Panc1 (cell line): ENCODE measurements around the gene PPM1M. TPM values are rescaled to one million over a fixed set of nuclear protein-coding genes. Genes with fewer than 3 reads are reported as not detected.

Source experiments
- ATAC-seq: fragments of 200-7000 bp; cut with Tn5 transposase; 2 replicates; pipeline ENCODE4 v1.9.1; 2020; ENCODE audit warnings: mild to moderate bottlenecking, moderate library complexity
- BruUV-seq: library from RNA; stranded (reverse); fragments of 400-500 nt; replicated peaks from 2 replicates; lab custom pipeline; 2021; lab: Mats Ljungman, UMichigan
- CTCF ChIA-PET: fragments of 300-600 bp; sonication (Branson Sonifier 250); formaldehyde crosslinking; loops from one replicate; lab custom pipeline; 2022; ENCODE audit warnings: antibody characterized with exemption; lab: Charles Lee
- POLR2A ChIA-PET: fragments of 300-600 bp; sonication (Branson Sonifier 250); formaldehyde crosslinking; loops from one replicate; lab custom pipeline; 2022; ENCODE audit warnings: antibody characterized with exemption; lab: Charles Lee
- DNase-seq: peaks from one replicate; pipeline ENCODE4 v3.0.0-alpha.2; 2010; ENCODE audit warnings: low read depth, low spot score
- H3K27ac ChIP-seq: 2 replicates; pipeline ENCODE4 v1.5.1; 2011; ENCODE audit warnings: mild to moderate bottlenecking, low read length, inconsistent platforms
- H3K27me3 ChIP-seq: fragments of 200-500 bp; sonication (Bioruptor generic); 2 replicates; pipeline ENCODE4 v1.6.0; 2014; ENCODE audit warnings: low read length, inconsistent platforms; ENCODE audit not compliant: control insufficient read depth, insufficient read depth
- H3K36me3 ChIP-seq: fragments of 200-500 bp; sonication (Bioruptor generic); 2 replicates; pipeline ENCODE4 v1.5.1; 2014; ENCODE audit warnings: inconsistent platforms, mild to moderate bottlenecking, low read length, moderate library complexity; ENCODE audit not compliant: control insufficient read depth, insufficient read depth
- H3K4me1 ChIP-seq: 2 replicates; pipeline ENCODE4 v1.5.1; 2011; ENCODE audit warnings: inconsistent platforms, mild to moderate bottlenecking, low read length, moderate library complexity; ENCODE audit not compliant: control insufficient read depth, insufficient read depth
- H3K4me3 ChIP-seq, 2 experiments: 2 replicates each; pipeline ENCODE4 v1.5.1; 2011 to 2012; ENCODE audit warnings: low read depth in 2 of 2, low read length in 2 of 2, mild to moderate bottlenecking in 2 of 2, inconsistent platforms in 1 of 2, moderate library complexity in 1 of 2
- H3K9me3 ChIP-seq: fragments of 200-500 bp; sonication (Bioruptor generic); 2 replicates; pipeline ENCODE4 v1.5.1; 2014; ENCODE audit warnings: low read depth, mild to moderate bottlenecking, inconsistent platforms, low read length, moderate library complexity; ENCODE audit not compliant: control insufficient read depth, insufficient read depth
- POLR2AphosphoS5 ChIP-seq: IDR thresholded peaks from 2 replicates; pipeline ENCODE4 v1.6.1; 2012; ENCODE audit warnings: mild to moderate bottlenecking, low read depth, low read length, moderate library complexity
- SIN3A ChIP-seq: IDR thresholded peaks from 2 replicates; pipeline ENCODE4 v1.6.1; 2012; ENCODE audit warnings: low read depth, mild to moderate bottlenecking, low read length, moderate library complexity, borderline replicate concordance; ENCODE audit not compliant: insufficient read depth
- TCF7L2 ChIP-seq: IDR thresholded peaks from 2 replicates; pipeline ENCODE4 v1.6.1; 2011; ENCODE audit warnings: mild to moderate bottlenecking, low read depth, low read length, inconsistent platforms
- in situ Hi-C: cut with HindIII; loops from 2 replicates; pipeline ENCODE4 v1.10.0; 2016; ENCODE audit warnings: low sequenced_read_pairs, low pct_unique_long_range_greater_than_20kb
- intact Hi-C: fragments of 100-400 bp; cut with micrococcal nuclease; formaldehyde crosslinking; loops from one replicate; pipeline ENCODE4 v1.10.0; 2022; ENCODE audit not compliant: unreplicated experiment
- total RNA-seq: library from RNA; stranded (reverse); gene quantifications from one replicate; pipeline ENCODE4 v1.2.1, GENCODE V29; 2021; ENCODE audit not compliant: unreplicated experiment
- TF ChIP-seq, protein P1 (sequence below), 2 experiments: IDR thresholded peaks; 2 replicates each; pipeline ENCODE4 v1.6.1; 2011 to 2012; ENCODE audit warnings: low read depth in 2 of 2, control low read depth in 1 of 2, low read length in 1 of 2, mild to moderate bottlenecking in 1 of 2, moderate library complexity in 1 of 2; ENCODE audit not compliant: insufficient read depth in 1 of 2
- TF ChIP-seq, protein P2 (sequence below): fragments of 450-650 bp; IDR thresholded peaks from 2 replicates; pipeline ENCODE4 v1.5.1; 2017; ENCODE audit warnings: mild to moderate bottlenecking

Gene PPM1M
- total RNA-seq, 1 experiment from 2014 or later: 9.7 TPM

DNA sequence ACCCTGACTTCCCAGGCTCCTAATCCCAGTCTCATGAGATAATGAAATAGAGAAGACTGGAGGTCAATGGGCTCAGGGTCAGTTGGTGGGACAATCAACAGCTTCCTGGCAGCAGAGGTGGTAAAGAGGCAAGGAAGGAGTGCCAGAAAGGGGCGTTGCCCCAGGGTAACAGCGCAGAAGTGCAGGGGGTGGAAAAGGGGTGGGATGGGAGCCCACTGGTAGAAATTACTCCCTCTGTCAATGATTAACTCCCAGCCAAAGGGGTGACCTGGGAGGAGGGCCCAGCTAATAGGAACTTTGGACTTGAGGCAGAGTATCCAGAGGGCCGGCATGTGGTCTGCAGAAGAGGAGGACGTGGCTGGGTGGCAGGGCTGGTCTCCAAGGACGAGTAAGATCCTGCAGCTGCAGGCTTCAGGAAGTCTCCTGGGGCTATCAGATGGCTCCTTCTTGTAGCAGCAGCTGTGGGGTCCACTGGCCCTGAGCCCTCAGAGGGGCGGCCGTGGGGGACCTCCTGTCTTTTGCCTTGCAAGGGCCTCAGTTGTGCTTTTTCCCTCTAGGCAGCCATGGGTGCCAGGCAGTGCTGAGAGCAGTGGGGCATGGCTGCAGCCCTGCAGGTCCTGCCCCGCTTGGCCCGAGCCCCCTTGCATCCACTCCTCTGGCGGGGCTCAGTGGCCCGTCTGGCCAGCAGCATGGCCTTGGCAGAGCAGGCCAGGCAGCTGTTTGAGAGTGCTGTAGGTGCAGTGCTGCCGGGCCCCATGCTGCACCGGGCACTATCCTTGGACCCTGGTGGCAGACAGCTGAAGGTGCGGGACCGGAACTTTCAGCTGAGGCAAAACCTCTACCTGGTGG lies 44.4 kb downstream of the PPM1M start:
- CTCF ChIA-PET: interaction anchor here (0.7 kb wide), 1 partner anchor 95 kb away, joined by 3 read pairs; no protein-coding TSS in a partner anchor
- Histone ChIP-seq H3K36me3 (no peaks in the 10 kb centered on the region), H3K27me3 (no peaks in the 10 kb centered on the region), H3K4me1 (peaks cover 3% of the 10 kb centered on the region; the same call in 1 of the 2 replicates), H3K27ac (no peak overlapping the region), H3K4me3 (no peak overlapping the region), H3K9me3 (no peaks in the 10 kb centered on the region)
- TF ChIP-seq POLR2AphosphoS5 (no peak), TCF7L2 (no peak), SIN3A (no peak)
- TF ChIP-seq, protein P1, sequence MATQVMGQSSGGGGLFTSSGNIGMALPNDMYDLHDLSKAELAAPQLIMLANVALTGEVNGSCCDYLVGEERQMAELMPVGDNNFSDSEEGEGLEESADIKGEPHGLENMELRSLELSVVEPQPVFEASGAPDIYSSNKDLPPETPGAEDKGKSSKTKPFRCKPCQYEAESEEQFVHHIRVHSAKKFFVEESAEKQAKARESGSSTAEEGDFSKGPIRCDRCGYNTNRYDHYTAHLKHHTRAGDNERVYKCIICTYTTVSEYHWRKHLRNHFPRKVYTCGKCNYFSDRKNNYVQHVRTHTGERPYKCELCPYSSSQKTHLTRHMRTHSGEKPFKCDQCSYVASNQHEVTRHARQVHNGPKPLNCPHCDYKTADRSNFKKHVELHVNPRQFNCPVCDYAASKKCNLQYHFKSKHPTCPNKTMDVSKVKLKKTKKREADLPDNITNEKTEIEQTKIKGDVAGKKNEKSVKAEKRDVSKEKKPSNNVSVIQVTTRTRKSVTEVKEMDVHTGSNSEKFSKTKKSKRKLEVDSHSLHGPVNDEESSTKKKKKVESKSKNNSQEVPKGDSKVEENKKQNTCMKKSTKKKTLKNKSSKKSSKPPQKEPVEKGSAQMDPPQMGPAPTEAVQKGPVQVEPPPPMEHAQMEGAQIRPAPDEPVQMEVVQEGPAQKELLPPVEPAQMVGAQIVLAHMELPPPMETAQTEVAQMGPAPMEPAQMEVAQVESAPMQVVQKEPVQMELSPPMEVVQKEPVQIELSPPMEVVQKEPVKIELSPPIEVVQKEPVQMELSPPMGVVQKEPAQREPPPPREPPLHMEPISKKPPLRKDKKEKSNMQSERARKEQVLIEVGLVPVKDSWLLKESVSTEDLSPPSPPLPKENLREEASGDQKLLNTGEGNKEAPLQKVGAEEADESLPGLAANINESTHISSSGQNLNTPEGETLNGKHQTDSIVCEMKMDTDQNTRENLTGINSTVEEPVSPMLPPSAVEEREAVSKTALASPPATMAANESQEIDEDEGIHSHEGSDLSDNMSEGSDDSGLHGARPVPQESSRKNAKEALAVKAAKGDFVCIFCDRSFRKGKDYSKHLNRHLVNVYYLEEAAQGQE (IDR thresholded peaks at IDR 0.05; ENCODE audit: insufficient read depth in 1 of 2, low read depth in 2 of 2, low read length in 1 of 2): no peak
- TF ChIP-seq, protein P2, sequence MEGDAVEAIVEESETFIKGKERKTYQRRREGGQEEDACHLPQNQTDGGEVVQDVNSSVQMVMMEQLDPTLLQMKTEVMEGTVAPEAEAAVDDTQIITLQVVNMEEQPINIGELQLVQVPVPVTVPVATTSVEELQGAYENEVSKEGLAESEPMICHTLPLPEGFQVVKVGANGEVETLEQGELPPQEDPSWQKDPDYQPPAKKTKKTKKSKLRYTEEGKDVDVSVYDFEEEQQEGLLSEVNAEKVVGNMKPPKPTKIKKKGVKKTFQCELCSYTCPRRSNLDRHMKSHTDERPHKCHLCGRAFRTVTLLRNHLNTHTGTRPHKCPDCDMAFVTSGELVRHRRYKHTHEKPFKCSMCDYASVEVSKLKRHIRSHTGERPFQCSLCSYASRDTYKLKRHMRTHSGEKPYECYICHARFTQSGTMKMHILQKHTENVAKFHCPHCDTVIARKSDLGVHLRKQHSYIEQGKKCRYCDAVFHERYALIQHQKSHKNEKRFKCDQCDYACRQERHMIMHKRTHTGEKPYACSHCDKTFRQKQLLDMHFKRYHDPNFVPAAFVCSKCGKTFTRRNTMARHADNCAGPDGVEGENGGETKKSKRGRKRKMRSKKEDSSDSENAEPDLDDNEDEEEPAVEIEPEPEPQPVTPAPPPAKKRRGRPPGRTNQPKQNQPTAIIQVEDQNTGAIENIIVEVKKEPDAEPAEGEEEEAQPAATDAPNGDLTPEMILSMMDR: no peak
- BruUV-seq: no TSS peak
- POLR2A ChIA-PET: interaction anchor here (0.7 kb wide), 1 partner anchor 13 kb away, joined by 3 read pairs; no protein-coding TSS in a partner anchor
- DNase-seq: no peak
- ATAC-seq: no peak
- intact Hi-C loops: loop anchor here (2.0 to 5.0 kb wide), 2 partner anchors 49 to 157 kb away; partner anchors contain the start of gene SEMA3G
- in situ Hi-C loops: no loop called here

DNA sequence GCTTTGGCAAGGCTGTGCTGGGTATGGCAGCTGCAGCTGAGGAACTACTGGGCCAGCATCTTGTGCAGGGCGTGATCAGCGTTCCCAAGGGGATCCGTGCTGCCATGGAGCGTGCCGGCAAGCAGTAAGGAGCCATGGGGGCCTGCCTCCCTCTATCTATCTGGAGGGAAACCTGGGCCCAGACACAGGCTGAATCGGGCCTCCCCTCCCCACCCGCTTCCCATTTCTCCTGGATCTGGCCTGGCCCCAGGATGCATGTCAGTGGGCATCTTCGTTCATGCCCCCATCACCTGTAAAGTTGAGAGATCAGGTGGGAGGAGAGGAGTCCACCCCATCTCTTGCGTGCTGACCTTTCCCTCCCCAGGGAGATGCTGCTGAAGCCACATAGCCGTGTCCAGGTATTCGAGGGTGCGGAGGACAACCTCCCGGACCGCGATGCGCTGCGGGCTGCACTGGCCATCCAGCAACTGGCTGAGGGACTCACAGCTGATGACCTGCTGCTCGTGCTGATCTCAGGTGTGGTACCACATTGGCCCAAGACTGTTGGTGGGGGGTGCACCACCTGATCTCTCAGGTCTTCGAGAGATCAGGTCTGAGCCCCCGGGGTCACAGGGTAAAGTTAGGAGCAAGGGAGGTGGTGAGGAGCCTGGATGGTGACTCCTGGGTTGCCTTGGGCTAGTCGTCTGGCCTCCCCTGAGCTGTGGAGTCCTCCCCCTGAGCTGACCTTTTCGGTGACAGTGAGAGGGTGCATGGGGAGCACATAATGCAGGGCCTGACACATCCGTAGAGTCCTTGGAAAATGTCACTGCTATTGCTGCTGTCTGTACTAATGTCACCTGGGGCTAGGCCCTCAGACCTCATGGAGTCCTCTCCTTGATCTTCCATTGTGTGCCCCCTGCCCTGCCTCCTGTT lies 45.3 kb downstream of the PPM1M start:
- BruUV-seq: no TSS peak
- Histone ChIP-seq H3K27me3 (no peaks in the 10 kb centered on the region), H3K4me3 (no peak overlapping the region), H3K4me1 (peaks cover 3% of the 10 kb centered on the region; the same call in 1 of the 2 replicates), H3K36me3 (no peaks in the 10 kb centered on the region), H3K27ac (no peak overlapping the region), H3K9me3 (no peaks in the 10 kb centered on the region)
- in situ Hi-C loops: no loop called here
- intact Hi-C loops: loop anchor here (2.0 to 5.0 kb wide), 2 partner anchors 48 to 156 kb away; partner anchors contain the start of gene SEMA3G
- CTCF ChIA-PET: no interaction called here
- DNase-seq (no peak), ATAC-seq (no peak)
- no peak for TF ChIP-seq SIN3A
- no peak for TF ChIP-seq TCF7L2
- no peak for TF ChIP-seq POLR2AphosphoS5
- POLR2A ChIA-PET: no interaction called here
